Esophagus squamous epithelium (tissue), 4 donors: Measurements from ENCODE around the gene ASAP2.

Experiments used
- CTCF ChIP-seq, 6 experiments: fragments of 450-650 bp in 4 of 6; fragments of 200-600 bp in 2 of 6; sonication (generic) in 2 of 6; IDR thresholded peaks; one replicate each; pipeline ENCODE4 v1.5.1; 2016 to 2019; ENCODE audit warnings: antibody characterized with exemption in 6 of 6, mild to moderate bottlenecking in 4 of 6, moderate library complexity in 4 of 6
- POLR2A ChIP-seq, 4 donors: fragments of 450-650 bp; IDR thresholded peaks; one replicate each; pipeline ENCODE4 v1.6.1; 2017; ENCODE audit warnings: antibody characterized with exemption in 4 of 4, mild to moderate bottlenecking in 4 of 4, moderate library complexity in 3 of 4

GRCh38 chr2:9373476-9373875 is 166.9 kb downstream of the ASAP2 start:
- TF ChIP-seq CTCF (IDR thresholded peaks at IDR 0.05) (no peak), POLR2A (IDR thresholded peaks at IDR 0.05) (no peak)
